NCI-H2029 (cell line): ENCODE results near the gene DIO2.

ENCODE experiments used
- DNase-seq: peaks from one replicate; lab custom pipeline; 2025; lab: John Stamatoyannopoulos, UW

Gene DIO2

GRCh38 chr14:80167793-80168448, 43.4 kb downstream of the DIO2 start:
- DNase-seq, result no peak

GRCh38 chr14:80164991-80165721, 46.1 kb downstream of the DIO2 start:
- no peak for DNase-seq

GRCh38 chr14:80152763-80153162, 58.5 kb downstream of the DIO2 start:
- no peak for DNase-seq

- no peak for DNase-seq
Measured at GRCh38 chr14:80152166-80152565, 59.1 kb downstream of the DIO2 start.

GRCh38 chr14:80150301-80150700, 61.0 kb downstream of the DIO2 start:
- DNase-seq, result no peak
